Heart left ventricle (tissue), 13 donors: ENCODE data around the gene MED25.

Experiments
- CTCF ChIP-seq, 12 donors: fragments of 200-600 bp; sonication (generic) in 4 of 12; IDR thresholded peaks; one replicate each; pipeline versions ENCODE4 v1.5.0 to v1.8.0; 2018 to 2022; ENCODE audit warnings: antibody characterized with exemption in 12 of 12, mild to moderate bottlenecking in 5 of 12
- POLR2A ChIP-seq, 2 donors: fragments of 450-650 bp; IDR thresholded peaks; one replicate each; pipeline ENCODE4 v1.6.1; 2017; ENCODE audit warnings: antibody characterized with exemption in 2 of 2, mild to moderate bottlenecking in 2 of 2, moderate library complexity in 2 of 2
- donor health status: ischemic (EF 13 %, LVEDD 7.1; RV severe dilation, severe dysfunction).
- donor health status: DM: no; HTN: yes; CAD: no.
- donor health status: DM: no; HTN: no; CAD: no.
- donor health status: ischemic (EF 25% LVEDD 6.9; RV normal size, moderate dysfunction).
- donor health status: ischemic (EF 25% LVEDD 5.7; RV mildly dilated, moderate dysfunction).
- donor health status: ischemic (EF 35%, LVEDD 5.7; RV mildly dilated, moderate dysfunction).
- donor health status: nonischemic (EF 11% LVEDD 7.7; RV severe dilation, severe dysfunction).
- donor health status: DM: yes; HTN: yes; CAD: no.
- donor health status: PGD.
- donor health status: ischemic (EF 29% LVEDD 5.4; RV normal size, mild dysfunction).
- donor health status: nonischemic (EF 23%, LVEDD 6.1; RV moderate dilation, normal function).

- no peak for TF ChIP-seq CTCF (IDR thresholded peaks at IDR 0.05)
- TF ChIP-seq POLR2A (IDR thresholded peaks at IDR 0.05), result no peak
These were observed 18.8 kb upstream of the MED25 start for GRCh38 chr19:49799271-49799797.
